Measurements from ENCODE around the gene DOCK9.

The DOCK9 gene

GRCh38 chr13:98766697-98767096 lies 211.2 kb downstream of the DOCK9 start:
- Histone ChIP-seq H2AFZ (no peak overlapping the region), H3K4me2 (ENCODE audit: low read length) (no peak overlapping the region), H3K79me2 (no peaks in the 10 kb centered on the region), H3K36me3 (ENCODE audit: control insufficient read depth, insufficient read depth, low read length) (no peaks in the 10 kb centered on the region), H3K27me3 (ENCODE audit: control insufficient read depth, insufficient read depth, low read length) (no peaks in the 10 kb centered on the region), H3K4me3 (ENCODE audit: low read depth, low read length) (no peak overlapping the region), H3K4me1 (no peaks in the 10 kb centered on the region), H3K9me3 (ENCODE audit: control insufficient read depth, low read length) (no peaks in the 10 kb centered on the region), H3K27ac (no peak overlapping the region), H3K9ac (no peak overlapping the region)
- TF ChIP-seq, protein P1, sequence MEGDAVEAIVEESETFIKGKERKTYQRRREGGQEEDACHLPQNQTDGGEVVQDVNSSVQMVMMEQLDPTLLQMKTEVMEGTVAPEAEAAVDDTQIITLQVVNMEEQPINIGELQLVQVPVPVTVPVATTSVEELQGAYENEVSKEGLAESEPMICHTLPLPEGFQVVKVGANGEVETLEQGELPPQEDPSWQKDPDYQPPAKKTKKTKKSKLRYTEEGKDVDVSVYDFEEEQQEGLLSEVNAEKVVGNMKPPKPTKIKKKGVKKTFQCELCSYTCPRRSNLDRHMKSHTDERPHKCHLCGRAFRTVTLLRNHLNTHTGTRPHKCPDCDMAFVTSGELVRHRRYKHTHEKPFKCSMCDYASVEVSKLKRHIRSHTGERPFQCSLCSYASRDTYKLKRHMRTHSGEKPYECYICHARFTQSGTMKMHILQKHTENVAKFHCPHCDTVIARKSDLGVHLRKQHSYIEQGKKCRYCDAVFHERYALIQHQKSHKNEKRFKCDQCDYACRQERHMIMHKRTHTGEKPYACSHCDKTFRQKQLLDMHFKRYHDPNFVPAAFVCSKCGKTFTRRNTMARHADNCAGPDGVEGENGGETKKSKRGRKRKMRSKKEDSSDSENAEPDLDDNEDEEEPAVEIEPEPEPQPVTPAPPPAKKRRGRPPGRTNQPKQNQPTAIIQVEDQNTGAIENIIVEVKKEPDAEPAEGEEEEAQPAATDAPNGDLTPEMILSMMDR (IDR thresholded peaks at IDR 0.05) = no peak

- Histone ChIP-seq H2AFZ (no peak overlapping the region), H3K27ac (no peak overlapping the region), H3K4me3 (ENCODE audit: low read depth, low read length) (no peak overlapping the region), H3K9ac (no peak overlapping the region), H3K9me3 (ENCODE audit: control insufficient read depth, low read length) (no peaks in the 10 kb centered on the region), H3K4me2 (ENCODE audit: low read length) (no peak overlapping the region), H3K27me3 (ENCODE audit: control insufficient read depth, insufficient read depth, low read length) (no peaks in the 10 kb centered on the region), H3K79me2 (no peaks in the 10 kb centered on the region), H3K36me3 (ENCODE audit: control insufficient read depth, insufficient read depth, low read length) (no peaks in the 10 kb centered on the region), H3K4me1 (no peaks in the 10 kb centered on the region)
- TF ChIP-seq, protein P1 (IDR thresholded peaks at IDR 0.05) = no peak
Measured at GRCh38 chr13:98765996-98766519, 211.8 kb downstream of the DOCK9 start.

DNA sequence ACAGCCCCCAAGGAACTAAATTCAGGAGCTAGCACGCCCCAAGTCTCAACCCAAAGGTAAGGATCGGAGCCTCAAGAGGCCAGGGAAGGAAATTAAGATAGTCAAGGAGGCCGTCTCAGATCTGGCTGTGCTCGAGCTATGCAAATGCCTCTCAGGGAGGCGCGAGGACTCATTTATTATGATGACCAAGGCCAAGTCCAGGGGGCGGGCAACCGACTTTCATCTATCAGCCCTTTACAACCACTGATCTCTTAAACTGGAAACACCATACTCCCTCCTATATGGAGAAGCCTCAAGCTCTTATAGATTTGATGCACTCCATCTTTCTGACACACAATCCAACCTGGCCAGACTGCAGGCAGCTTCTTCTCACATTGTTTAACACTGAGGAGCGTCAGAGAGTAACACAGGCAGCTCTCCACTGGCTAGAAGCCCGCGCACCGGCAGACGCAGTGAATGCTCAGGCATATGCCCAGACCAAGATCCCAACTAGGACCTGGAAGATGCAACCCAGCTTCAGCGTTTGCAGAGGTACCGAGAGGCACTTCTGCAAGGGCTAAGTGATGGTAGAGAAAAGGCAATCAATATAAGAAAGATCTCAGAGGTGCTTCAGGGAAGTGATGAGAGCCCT lies 215.8 kb downstream of the DOCK9 start:
- H3K27ac ChIP-seq = no peak overlapping the region
- no peaks in the 10 kb centered on the region for H3K36me3 ChIP-seq (ENCODE audit: control insufficient read depth, insufficient read depth, low read length)
- TF ChIP-seq, protein P1 (IDR thresholded peaks at IDR 0.05) = no peak
- no peak overlapping the region for H3K9ac ChIP-seq
- no peak overlapping the region for H3K4me3 ChIP-seq (ENCODE audit: low read depth, low read length)
- H3K9me3 ChIP-seq (ENCODE audit: control insufficient read depth, low read length) = no peaks in the 10 kb centered on the region
- no peaks in the 10 kb centered on the region for H3K4me1 ChIP-seq
- H2AFZ ChIP-seq = no peak overlapping the region
- no peaks in the 10 kb centered on the region for H3K27me3 ChIP-seq (ENCODE audit: control insufficient read depth, insufficient read depth, low read length)
- no peaks in the 10 kb centered on the region for H3K79me2 ChIP-seq
- no peak overlapping the region for H3K4me2 ChIP-seq (ENCODE audit: low read length)

DNA sequence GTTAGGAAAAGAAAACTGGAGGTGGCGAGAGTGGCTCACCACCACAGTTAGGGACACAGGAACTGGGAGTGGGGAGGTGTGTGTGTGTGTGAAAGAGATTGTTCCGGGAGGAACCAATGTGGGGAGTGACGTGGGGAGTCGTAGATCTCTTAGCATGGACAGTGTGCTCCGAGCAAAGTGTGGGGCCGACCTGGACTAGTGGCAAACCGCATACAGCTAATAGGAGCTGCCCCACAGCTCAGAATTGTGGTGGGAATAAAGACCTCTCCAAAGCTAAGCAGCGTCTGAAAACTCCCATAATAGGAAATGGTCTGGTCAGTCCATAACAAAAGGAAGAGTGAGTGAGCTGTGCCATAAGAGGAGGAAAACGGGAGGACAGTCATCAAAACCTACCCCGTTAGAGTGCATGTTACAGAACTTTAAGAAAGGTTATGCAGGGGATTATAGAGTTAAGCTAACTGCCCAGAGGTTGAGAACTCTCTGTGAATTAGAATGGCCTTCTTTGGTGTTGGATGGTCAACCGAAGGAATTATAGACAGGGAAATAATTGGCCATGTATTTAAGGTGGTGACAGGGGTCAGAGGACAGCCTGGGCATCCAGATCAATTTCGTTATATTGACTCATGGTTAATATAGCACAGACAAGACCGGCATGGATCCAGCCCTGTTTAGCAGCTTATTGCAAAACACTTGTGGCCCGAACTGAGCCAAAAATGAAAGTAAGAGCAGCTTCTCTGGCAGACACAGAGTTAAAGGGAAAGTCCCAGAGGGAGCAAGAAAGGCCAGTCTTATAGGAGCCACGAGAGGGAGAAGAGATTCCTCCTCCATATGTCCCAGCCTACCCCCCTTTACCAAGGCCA lies 216.5 kb downstream of the DOCK9 start:
- TF ChIP-seq, protein P1 (IDR thresholded peaks at IDR 0.05) = no peak
- H3K27me3 ChIP-seq (ENCODE audit: control insufficient read depth, insufficient read depth, low read length) = no peaks in the 10 kb centered on the region
- H2AFZ ChIP-seq = no peak overlapping the region
- no peak overlapping the region for H3K4me2 ChIP-seq (ENCODE audit: low read length)
- no peaks in the 10 kb centered on the region for H3K79me2 ChIP-seq
- no peak overlapping the region for H3K27ac ChIP-seq
- H3K9me3 ChIP-seq (ENCODE audit: control insufficient read depth, low read length) = no peaks in the 10 kb centered on the region
- H3K4me1 ChIP-seq = no peaks in the 10 kb centered on the region
- H3K36me3 ChIP-seq (ENCODE audit: control insufficient read depth, insufficient read depth, low read length) = no peaks in the 10 kb centered on the region
- no peak overlapping the region for H3K4me3 ChIP-seq (ENCODE audit: low read depth, low read length)
- no peak overlapping the region for H3K9ac ChIP-seq

Data from parathyroid adenoma (tissue), 2 donors.